B cell (primary cell): Measurements from ENCODE around the gene PNPLA2.

ENCODE experiments used
- CTCF ChIP-seq: fragments of 200-600 bp; IDR thresholded peaks from one replicate; pipeline ENCODE4 v1.8.0; 2022; ENCODE audit warnings: antibody characterized with exemption, mild to moderate bottlenecking
- EZH2 ChIP-seq: IDR thresholded peaks from 2 replicates; pipeline ENCODE4 v1.6.1; 2012; ENCODE audit warnings: borderline replicate concordance, low read depth, mild to moderate bottlenecking, moderate library complexity, low read length; ENCODE audit not compliant: insufficient read depth, poor library complexity, severe bottlenecking

DNA sequence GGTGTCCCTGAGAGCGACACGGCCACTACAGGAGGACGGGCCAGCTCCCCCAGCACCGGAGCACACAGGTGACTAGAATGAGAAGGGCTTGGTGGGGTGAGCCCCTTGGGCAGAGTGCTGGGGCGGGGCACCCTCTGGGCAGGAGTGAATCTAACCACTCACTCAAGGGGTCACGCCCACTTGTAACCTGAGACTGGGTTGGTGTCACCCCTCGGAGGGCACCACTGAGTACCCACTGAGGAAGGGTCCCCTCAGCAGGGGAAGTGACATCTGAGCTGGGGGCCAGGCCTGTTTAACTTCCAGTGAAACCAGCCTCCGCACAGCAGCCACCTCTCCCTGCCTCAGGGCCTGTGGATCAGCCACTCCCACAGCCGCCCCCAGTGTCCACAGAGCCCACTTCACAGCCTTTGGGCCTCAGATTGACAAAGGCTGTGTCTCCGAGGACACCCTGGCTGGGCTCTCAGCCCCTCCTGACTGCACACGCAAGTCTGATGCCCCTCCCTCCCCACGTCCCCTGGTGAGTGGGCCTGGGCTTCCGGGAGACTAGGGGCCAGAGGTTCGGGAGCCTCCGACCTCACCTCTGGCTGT, 47.0 kb upstream of the PNPLA2 start:
- TF ChIP-seq CTCF = no peak
- no peak for TF ChIP-seq EZH2
